HepG2 (cell line): ENCODE measurements around the gene ZNF324B. TPM values are rescaled to one million over a fixed set of nuclear protein-coding genes. Genes with fewer than 3 reads are reported as not detected.

Experiments
- CEBPG ChIP-seq: IDR thresholded peaks from 2 replicates; pipeline ENCODE4 v1.6.1; 2016
- MED8 ChIP-seq: sonication (generic); formaldehyde crosslinking; IDR thresholded peaks from 2 replicates; pipeline ENCODE4 v1.8.1; 2023; ENCODE audit warnings: mild to moderate bottlenecking, missing genetic modification reagents; ENCODE audit not compliant: insufficient replicate concordance
- TEAD3 ChIP-seq: optimal IDR thresholded peaks from 2 replicates; pipeline ENCODE3; 2016; ENCODE audit warnings: borderline replicate concordance
- ZBTB40 ChIP-seq, 2 experiments: fragments of 450-650 bp in 1 of 2; sonication (generic) in 1 of 2; formaldehyde crosslinking in 1 of 2; IDR thresholded peaks; 2 replicates each; pipeline versions ENCODE4 v1.6.1 to v1.8.0; 2016 to 2022; ENCODE audit warnings: antibody characterized with exemption in 1 of 2, mild to moderate bottlenecking in 1 of 2, missing genetic modification reagents in 1 of 2
- ZNF256 ChIP-seq: sonication (generic); formaldehyde crosslinking; conservative IDR thresholded peaks from 2 replicates; pipeline ENCODE4 v1.4.0; 2020; ENCODE audit warnings: missing genetic modification reagents
- ZNF432 ChIP-seq: sonication (generic); formaldehyde crosslinking; IDR thresholded peaks from 2 replicates; pipeline ENCODE4 v1.5.0; 2020; ENCODE audit warnings: missing genetic modification reagents, mild to moderate bottlenecking, borderline replicate concordance
- ZNF670 ChIP-seq: sonication (generic); formaldehyde crosslinking; IDR thresholded peaks from 2 replicates; pipeline ENCODE4 v1.8.0; 2022; ENCODE audit warnings: mild to moderate bottlenecking, missing genetic modification reagents, borderline replicate concordance
- ZNF724P ChIP-seq: sonication (generic); formaldehyde crosslinking; IDR thresholded peaks from 2 replicates; pipeline ENCODE4 v1.8.0; 2022; ENCODE audit warnings: missing genetic modification reagents, borderline replicate concordance
- ZZZ3 ChIP-seq: sonication (generic); formaldehyde crosslinking; IDR thresholded peaks from 2 replicates; pipeline ENCODE4 v1.4.0; 2020; ENCODE audit warnings: missing genetic modification reagents, mild to moderate bottlenecking, borderline replicate concordance
- polyA plus RNA-seq, 8 experiments: library from polyadenylated mRNA; depleted of rRNA in 3 of 8; stranded (reverse) in 7 of 8; unstranded in 1 of 8; fragments of >200 nt; fragmentation: Illumina TruSeq in 4 of 8; extraction: Trizol in 4 of 8; gene quantifications; 2 replicates each; pipeline versions ENCODE4 v1.2.1 to v1.2.3, GENCODE V29; 2011 to 2016; ENCODE audit warnings: low read depth in 4 of 8, missing spikeins in 1 of 8, mixed read lengths in 1 of 8; ENCODE audit not compliant: insufficient read depth in 1 of 8
- total RNA-seq, 5 experiments: library from RNA; depleted of rRNA; stranded (reverse); fragments of >200 nt; fragmentation: Illumina TruSeq; extraction: Trizol; gene quantifications; 2 replicates each; pipeline ENCODE4 v1.2.3, GENCODE V29; 2016; ENCODE audit warnings: low read depth in 1 of 5
- TF ChIP-seq, protein P1 (sequence below): sonication (generic); formaldehyde crosslinking; IDR thresholded peaks from 2 replicates; pipeline ENCODE4 v1.4.0; 2020; ENCODE audit warnings: mild to moderate bottlenecking, missing genetic modification reagents

Gene ZNF324B
- total and polyA plus RNA-seq, 2 of the 13 experiments (the other 11 are each of a cell fraction or from before 2014, with no cell fraction given): 0.53 to 3.0 TPM

GRCh38 chr19:58408152-58409009, 43.0 kb upstream of the ZNF324B start, which contains the start of gene ZNF584 (continued):
- TF ChIP-seq ZNF724P (CRISPR knock-in tag) (peak; percentile 16; the same call in 1 of the 2 replicates), ZNF256 (CRISPR knock-in tag) (no peak), ZNF432 (CRISPR knock-in tag) (no peak), ZZZ3 (CRISPR knock-in tag) (0 out of 2 replicates have a peak, but pooled peaks have one; percentile 45), MED8 (CRISPR knock-in tag) (no peak), ZBTB40 (IDR thresholded peaks at IDR 0.05) (no peak), ZBTB40 (CRISPR knock-in tag; IDR thresholded peaks at IDR 0.05) (0 out of 2 replicates have a peak, but pooled peaks have one; percentile 14), TEAD3 (peak; percentile 50), CEBPG (no peak), ZNF670 (CRISPR knock-in tag) (peak; percentile 83)
- TF ChIP-seq, protein P1, sequence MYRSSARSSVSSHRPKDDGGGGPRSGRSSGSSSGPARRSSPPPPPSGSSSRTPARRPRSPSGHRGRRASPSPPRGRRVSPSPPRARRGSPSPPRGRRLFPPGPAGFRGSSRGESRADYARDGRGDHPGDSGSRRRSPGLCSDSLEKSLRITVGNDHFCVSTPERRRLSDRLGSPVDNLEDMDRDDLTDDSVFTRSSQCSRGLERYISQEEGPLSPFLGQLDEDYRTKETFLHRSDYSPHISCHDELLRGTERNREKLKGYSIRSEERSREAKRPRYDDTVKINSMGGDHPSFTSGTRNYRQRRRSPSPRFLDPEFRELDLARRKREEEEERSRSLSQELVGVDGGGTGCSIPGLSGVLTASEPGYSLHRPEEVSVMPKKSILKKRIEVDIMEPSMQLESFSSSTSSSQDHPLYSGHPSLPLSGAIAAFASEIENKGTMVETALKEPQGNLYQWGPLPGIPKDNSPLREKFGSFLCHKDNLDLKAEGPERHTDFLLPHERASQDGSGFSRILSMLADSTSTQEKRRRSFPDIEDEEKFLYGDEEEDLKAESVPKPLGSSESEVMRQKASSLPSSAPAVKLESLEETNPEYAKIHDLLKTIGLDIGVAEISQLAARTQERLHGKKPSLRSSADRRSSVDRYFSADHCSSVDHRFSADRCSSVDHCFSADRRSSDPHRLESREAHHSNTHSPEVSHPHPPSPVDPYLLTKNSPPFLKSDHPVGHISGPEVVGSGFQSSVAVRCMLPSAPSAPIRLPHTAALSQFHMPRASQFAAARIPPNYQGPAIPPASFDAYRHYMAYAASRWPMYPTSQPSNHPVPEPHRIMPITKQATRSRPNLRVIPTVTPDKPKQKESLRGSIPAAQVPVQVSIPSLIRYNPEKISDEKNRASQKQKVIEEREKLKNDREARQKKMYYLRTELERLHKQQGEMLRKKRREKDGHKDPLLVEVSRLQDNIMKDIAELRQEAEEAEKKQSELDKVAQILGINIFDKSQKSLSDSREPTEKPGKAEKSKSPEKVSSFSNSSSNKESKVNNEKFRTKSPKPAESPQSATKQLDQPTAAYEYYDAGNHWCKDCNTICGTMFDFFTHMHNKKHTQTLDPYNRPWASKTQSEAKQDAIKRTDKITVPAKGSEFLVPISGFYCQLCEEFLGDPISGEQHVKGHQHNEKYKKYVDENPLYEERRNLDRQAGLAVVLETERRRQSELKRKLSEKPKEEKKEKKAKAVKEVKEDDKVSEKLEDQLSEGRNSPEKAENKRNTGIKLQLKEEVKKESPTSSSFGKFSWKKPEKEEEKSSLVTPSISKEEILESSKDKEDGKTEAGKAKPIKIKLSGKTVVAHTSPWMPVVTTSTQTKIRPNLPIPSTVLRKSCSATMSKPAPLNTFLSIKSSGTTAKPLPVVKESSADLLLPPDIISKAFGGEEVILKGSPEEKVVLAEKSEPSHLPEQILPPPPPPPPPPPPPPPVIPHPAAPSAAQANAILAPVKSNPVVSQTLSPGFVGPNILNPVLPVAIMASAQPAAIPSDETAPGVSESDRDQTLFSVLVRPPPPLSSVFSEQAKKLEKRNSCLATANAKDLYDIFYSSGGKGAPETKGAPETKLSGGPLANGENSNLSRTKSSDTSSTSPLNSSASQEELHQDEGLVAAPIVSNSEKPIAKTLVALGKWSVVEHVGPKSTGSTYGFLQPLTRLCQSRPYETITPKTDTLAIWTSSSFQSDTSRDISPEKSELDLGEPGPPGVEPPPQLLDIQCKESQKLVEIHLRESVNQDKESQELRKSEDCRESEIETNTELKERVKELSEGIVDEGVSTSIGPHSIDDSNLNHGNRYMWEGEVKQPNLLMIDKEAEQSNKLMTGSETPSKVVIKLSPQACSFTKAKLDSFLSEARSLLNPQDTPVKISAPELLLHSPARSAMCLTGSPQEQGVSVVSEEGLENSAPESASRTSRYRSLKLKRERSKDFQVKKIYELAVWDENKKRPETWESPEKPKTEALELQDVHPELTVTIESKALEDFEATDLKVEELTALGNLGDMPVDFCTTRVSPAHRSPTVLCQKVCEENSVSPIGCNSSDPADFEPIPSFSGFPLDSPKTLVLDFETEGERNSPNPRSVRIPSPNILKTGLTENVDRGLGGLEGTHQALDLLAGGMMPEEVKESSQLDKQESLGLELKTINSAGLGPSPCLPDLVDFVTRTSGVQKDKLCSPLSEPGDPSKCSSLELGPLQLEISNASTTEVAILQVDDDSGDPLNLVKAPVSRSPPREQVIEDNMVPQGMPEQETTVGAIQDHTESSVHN (CRISPR knock-in tag): peak; percentile 74; the same call in 1 of the 2 replicates
